Thymus (tissue), 11 donors: ENCODE measurements around the gene GMPR2. TPM values are rescaled to one million over a fixed set of nuclear protein-coding genes. Genes with fewer than 3 reads are reported as not detected.
A peak's percentile ranks its signal among the peaks of the same experiment; 100 is the strongest.

ENCODE experiments used
- DNase-seq, 9 donors: peaks; one replicate each; pipeline ENCODE4 v3.0.0-alpha.2; 2013; ENCODE audit warnings: low spot score in 9 of 9, low read depth in 6 of 9, missing footprints in 1 of 9
- H3K27ac ChIP-seq, 2 donors: one replicate each; pipeline ENCODE4 v1.5.1; 2013; ENCODE audit warnings: control low read depth in 1 of 2, low read depth in 1 of 2, low read length in 1 of 2, mild to moderate bottlenecking in 1 of 2, moderate library complexity in 1 of 2
- H3K27me3 ChIP-seq, 2 donors: one replicate each; pipeline ENCODE4 v1.5.1; 2013; ENCODE audit warnings: low read length in 1 of 2; ENCODE audit not compliant: control insufficient read depth in 2 of 2, insufficient read depth in 1 of 2
- H3K36me3 ChIP-seq, 2 donors: one replicate each; pipeline ENCODE4 v1.5.1; 2013; ENCODE audit warnings: low read length in 1 of 2, mild to moderate bottlenecking in 1 of 2, moderate library complexity in 1 of 2; ENCODE audit not compliant: control insufficient read depth in 2 of 2, insufficient read depth in 2 of 2
- H3K4me1 ChIP-seq, 2 donors: one replicate each; pipeline ENCODE4 v1.5.1; 2013; ENCODE audit warnings: low read length in 2 of 2; ENCODE audit not compliant: control insufficient read depth in 2 of 2, insufficient read depth in 2 of 2
- H3K4me3 ChIP-seq, 2 donors: one replicate each; pipeline ENCODE4 v1.5.1; 2013; ENCODE audit warnings: low read length in 2 of 2, control low read depth in 1 of 2, mild to moderate bottlenecking in 1 of 2
- H3K9me3 ChIP-seq, 2 donors: one replicate each; pipeline ENCODE4 v1.5.1; 2013; ENCODE audit warnings: low read length in 1 of 2, mild to moderate bottlenecking in 1 of 2; ENCODE audit not compliant: control insufficient read depth in 2 of 2, insufficient read depth in 1 of 2
- WGBS: extraction: QIAGEN DNeasy Blood & Tissue Kit; methylation state at CpG from one replicate; pipeline ENCODE4 v1.1.7; 2013; 5-methylcytosine and 5-hydroxymethylcytosine counted together
- polyA plus RNA-seq: library from polyadenylated mRNA; stranded (reverse); fragments of 200-250 nt; gene quantifications from one replicate; pipeline ENCODE4 v1.2.3, GENCODE V29; 2013
- total RNA-seq: library from RNA; stranded (reverse); fragments of 120-200 nt; gene quantifications from one replicate; pipeline ENCODE4 v1.2.4, GENCODE V29; 2013
- donor health status: healthy.

GMPR2 gene
- total and polyA plus RNA-seq, 2 donors = 53.6 to 67.0 TPM

DNA sequence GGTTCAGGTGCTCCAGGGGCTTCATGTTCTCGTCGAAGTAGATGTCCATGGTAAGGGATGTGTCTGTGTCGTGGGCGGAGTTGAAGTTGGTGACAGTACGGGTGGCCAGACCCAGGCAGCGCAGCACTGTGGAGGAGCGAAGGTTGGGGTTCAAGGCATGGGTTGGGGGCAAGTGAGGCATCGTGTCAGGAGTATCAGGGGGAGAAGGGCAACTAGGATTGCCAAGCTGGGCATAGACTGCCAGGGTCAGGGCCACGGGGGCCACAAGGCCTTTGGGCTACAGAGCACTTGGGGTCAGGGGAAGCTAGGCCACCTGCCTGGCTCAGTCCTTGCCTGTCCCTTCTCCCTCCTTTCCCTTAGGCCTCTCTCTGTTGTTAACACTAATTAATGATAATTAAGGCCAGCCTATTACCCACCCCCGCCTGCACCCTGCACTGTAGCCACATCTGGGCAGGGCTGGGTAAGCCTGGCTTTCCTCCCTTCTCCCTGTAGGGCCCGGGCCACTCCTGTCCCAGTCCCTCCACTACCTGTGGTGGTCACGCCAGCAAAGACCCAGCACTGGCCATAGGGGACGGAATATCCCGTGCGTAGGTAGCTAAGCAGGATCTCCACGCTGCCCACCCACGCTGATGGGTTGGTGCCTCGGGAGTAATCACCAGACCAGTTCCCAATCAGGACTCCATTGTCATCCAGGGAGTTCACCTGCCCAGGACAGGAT is 26.0 kb downstream of the GMPR2 start:
- Histone ChIP-seq H3K9me3 (no peaks in the 10 kb centered on the region), H3K4me3 (no peak overlapping the region), H3K27me3 (no peaks in the 10 kb centered on the region), H3K4me1 (no peaks in the 10 kb centered on the region), H3K27ac (peak overlapping the region in 1 of 2 donors; percentile 21), H3K36me3 (no peaks in the 10 kb centered on the region)
- WGBS = 97% methylated on average over 18 of the region's 18 CpGs
- DNase-seq = no peak

GRCh38 chr14:24259282-24260025 is 26.7 kb downstream of the GMPR2 start:
- Histone ChIP-seq H3K9me3 (no peaks in the 10 kb centered on the region), H3K4me1 (peaks cover 0 to 2% of the 10 kb centered on the region in 2 donors), H3K27me3 (no peaks in the 10 kb centered on the region), H3K36me3 (no peaks in the 10 kb centered on the region), H3K27ac (no peak overlapping the region), H3K4me3 (no peak overlapping the region)
- WGBS = 96% methylated on average over 16 of the region's 16 CpGs
- DNase-seq = no peak

DNA sequence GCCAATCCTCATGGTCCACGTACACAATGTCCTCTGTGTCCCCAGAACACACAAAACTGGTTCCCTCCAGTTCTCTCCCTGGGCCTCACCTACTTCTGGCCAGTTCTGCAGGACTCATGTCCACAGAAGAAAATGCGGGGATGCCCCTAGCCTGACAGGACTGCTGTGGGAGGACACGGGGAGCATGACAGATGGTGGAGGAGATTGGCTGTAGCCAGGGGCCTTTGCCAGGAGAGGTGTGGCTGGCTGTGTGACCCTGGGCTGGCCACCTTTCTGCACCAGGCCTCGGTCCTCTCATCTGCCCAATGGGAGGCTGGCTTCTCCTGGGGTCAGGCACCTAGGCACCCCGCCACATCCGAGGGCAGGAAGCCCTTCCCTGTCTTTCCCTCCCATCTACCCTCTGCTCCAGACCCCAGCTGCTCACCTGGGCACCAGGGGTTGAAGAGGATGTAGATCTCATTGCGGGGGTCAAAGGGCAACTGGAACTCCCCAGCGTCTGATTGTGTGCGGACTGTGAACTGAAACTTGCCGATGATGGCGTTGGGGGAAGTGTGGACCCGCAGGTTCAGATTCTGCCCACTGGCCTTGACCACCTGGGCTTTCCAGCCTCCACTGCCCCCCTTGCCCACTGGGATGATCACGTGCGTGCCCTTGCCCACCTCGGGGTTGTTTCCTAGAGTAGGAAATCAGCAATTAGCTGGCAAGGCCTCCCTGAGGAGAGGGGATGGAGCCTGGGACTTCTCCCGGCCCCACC is 27.5 kb downstream of the GMPR2 start:
- Histone ChIP-seq H3K27me3 (no peaks in the 10 kb centered on the region), H3K9me3 (no peaks in the 10 kb centered on the region), H3K4me1 (peaks cover 0 to 4% of the 10 kb centered on the region in 2 donors), H3K36me3 (peaks cover 0 to under 1% of the 10 kb centered on the region in 2 donors), H3K27ac (no peak overlapping the region), H3K4me3 (no peak overlapping the region)
- DNase-seq = no peak
- WGBS = 95% methylated on average over 16 of the region's 16 CpGs

DNA sequence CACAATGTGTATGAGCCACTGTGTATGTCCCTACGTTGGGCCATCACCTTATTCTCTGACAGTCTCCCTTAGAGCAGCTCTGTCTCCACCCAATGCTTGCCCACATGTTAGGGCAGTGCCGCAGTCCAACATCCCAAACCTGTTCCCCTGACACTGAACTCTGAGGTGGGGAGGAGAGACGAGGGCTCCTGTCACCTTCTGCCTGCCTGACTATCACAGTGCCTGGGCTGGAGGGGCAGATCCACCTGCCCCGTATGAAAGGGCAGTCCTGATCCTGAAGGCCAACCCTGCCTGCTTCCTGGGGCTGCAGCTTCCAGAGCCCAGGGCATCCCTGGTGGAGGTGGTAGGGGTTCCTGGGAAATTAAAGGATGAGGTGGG is 28.0 kb downstream of the GMPR2 start:
- H3K4me3 ChIP-seq = no peak overlapping the region
- H3K4me1 ChIP-seq = peaks cover 0 to 4% of the 10 kb centered on the region in 2 donors
- H3K27ac ChIP-seq = no peak overlapping the region
- DNase-seq = no peak
- 95% methylated on average over 4 of the region's 4 CpGs for WGBS
- H3K27me3 ChIP-seq = no peaks in the 10 kb centered on the region
- H3K36me3 ChIP-seq = peaks cover 0 to 4% of the 10 kb centered on the region in 2 donors
- no peaks in the 10 kb centered on the region for H3K9me3 ChIP-seq

GRCh38 chr14:24261256-24261968 is 28.7 kb downstream of the GMPR2 start:
- 93% methylated on average over 20 of the region's 20 CpGs for WGBS
- H3K27me3 ChIP-seq = no peaks in the 10 kb centered on the region
- no peak overlapping the region for H3K4me3 ChIP-seq
- H3K36me3 ChIP-seq = peaks cover 3 to 4% of the 10 kb centered on the region in 2 donors
- no peak overlapping the region for H3K27ac ChIP-seq
- no peak for DNase-seq
- no peaks in the 10 kb centered on the region for H3K9me3 ChIP-seq
- H3K4me1 ChIP-seq = peaks cover 0 to 4% of the 10 kb centered on the region in 2 donors

GRCh38 chr14:24261969-24262327 is 29.2 kb downstream of the GMPR2 start:
- no peaks in the 10 kb centered on the region for H3K9me3 ChIP-seq
- no peak for DNase-seq
- WGBS = 97% methylated on average over 19 of the region's 19 CpGs
- no peaks in the 10 kb centered on the region for H3K27me3 ChIP-seq
- no peak overlapping the region for H3K4me3 ChIP-seq
- H3K36me3 ChIP-seq = peaks cover 4 to 6% of the 10 kb centered on the region in 2 donors
- no peak overlapping the region for H3K27ac ChIP-seq
- H3K4me1 ChIP-seq = peaks cover 0 to 4% of the 10 kb centered on the region in 2 donors

- Histone ChIP-seq H3K27me3 (no peaks in the 10 kb centered on the region), H3K9me3 (no peaks in the 10 kb centered on the region), H3K27ac (peak within 1 kb of the TSS; percentile 53 to 75), H3K4me1 (peaks cover 0 to 4% of the 10 kb centered on the region in 2 donors), H3K4me3 (no peak within 1 kb of the TSS), H3K36me3 (peaks cover 4 to 13% of the 10 kb centered on the region in 2 donors)
- 94% methylated on average over 14 of the region's 14 CpGs for WGBS
- DNase-seq = no peak
Measured at GRCh38 chr14:24262821-24263733, 30.3 kb downstream of the GMPR2 start, which contains the start of gene TGM1. Gene TGM1 (minus strand): TSS chr14:24263177. CDS start chr14:24262352, 825 bp downstream.

GRCh38 chr14:24263848-24264247 is 31.1 kb downstream of the GMPR2 start:
- H3K27ac ChIP-seq = peak overlapping the region; percentile 53 to 75
- H3K9me3 ChIP-seq = no peaks in the 10 kb centered on the region
- H3K4me1 ChIP-seq = peaks cover 0 to 4% of the 10 kb centered on the region in 2 donors
- no peak for DNase-seq
- 92% methylated on average over 6 of the region's 6 CpGs for WGBS
- H3K4me3 ChIP-seq = no peak overlapping the region
- no peaks in the 10 kb centered on the region for H3K27me3 ChIP-seq
- peaks cover 5 to 15% of the 10 kb centered on the region in 2 donors for H3K36me3 ChIP-seq
